Bronchial epithelial cell (primary cell): ENCODE data around the gene CYP26B1. TPM values are rescaled to one million over a fixed set of nuclear protein-coding genes. Genes with fewer than 3 reads are reported as not detected.
A peak's percentile ranks its signal among the peaks of the same experiment; 100 is the strongest.

ENCODE experiments used
- DNase-seq: peaks from one replicate; pipeline ENCODE4 v3.0.0-alpha.2; 2010; ENCODE audit warnings: low read depth
- FAIRE-seq: peaks from 2 replicates; lab custom pipeline; 2011; peaks lifted over from hg19 to GRCh38; lab: Jason Lieb, UNC
- H3K27me3 ChIP-seq: 2 replicates; pipeline ENCODE4 v1.5.1; 2011; ENCODE audit warnings: low read length; ENCODE audit not compliant: control insufficient read depth, insufficient read depth
- H3K36me3 ChIP-seq: 2 replicates; pipeline ENCODE4 v1.5.1; 2011; ENCODE audit warnings: low read length; ENCODE audit not compliant: control insufficient read depth, insufficient read depth
- H3K4me3 ChIP-seq: 2 replicates; pipeline ENCODE4 v1.5.1; 2011; ENCODE audit warnings: mild to moderate bottlenecking, low read depth, low read length, control low read depth
- total RNA-seq: library from RNA; depleted of rRNA; stranded (reverse); fragments of >200 nt; gene quantifications from 2 replicates; pipeline ENCODE4 v1.2.1, GENCODE V29; 2014
- TF ChIP-seq, protein P1 (sequence below): IDR thresholded peaks from 2 replicates; pipeline ENCODE4 v1.5.1; 2011; ENCODE audit warnings: mild to moderate bottlenecking, moderate library complexity, low read length, control low read depth, inconsistent platforms; ENCODE audit not compliant: insufficient read depth, severe bottlenecking

CYP26B1 gene
- total RNA-seq, 1 donor from 2014 or later, result 0.53 TPM

DNA sequence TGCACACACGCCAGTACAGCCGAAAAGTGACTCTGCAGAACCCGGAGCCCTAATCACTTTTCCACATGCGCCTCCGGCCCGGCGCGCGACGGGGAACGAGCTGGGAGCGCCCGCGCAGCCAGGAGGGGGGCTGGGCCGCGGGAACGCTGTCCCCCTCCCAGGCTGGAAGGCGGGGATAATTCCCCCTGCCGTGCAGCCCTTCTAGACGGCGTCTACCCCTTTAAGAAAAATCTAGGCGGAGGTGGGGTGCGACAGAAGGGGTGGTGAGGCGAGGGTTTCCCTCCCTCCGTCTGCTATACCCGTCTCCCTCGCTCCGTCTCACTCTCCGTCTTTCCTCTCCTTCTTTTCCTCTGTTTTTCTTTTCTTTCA lies 2.4 kb downstream of the CYP26B1 start:
- H3K27me3 ChIP-seq, result peaks cover 35% of the 10 kb centered on the region
- no peak for FAIRE-seq

DNA sequence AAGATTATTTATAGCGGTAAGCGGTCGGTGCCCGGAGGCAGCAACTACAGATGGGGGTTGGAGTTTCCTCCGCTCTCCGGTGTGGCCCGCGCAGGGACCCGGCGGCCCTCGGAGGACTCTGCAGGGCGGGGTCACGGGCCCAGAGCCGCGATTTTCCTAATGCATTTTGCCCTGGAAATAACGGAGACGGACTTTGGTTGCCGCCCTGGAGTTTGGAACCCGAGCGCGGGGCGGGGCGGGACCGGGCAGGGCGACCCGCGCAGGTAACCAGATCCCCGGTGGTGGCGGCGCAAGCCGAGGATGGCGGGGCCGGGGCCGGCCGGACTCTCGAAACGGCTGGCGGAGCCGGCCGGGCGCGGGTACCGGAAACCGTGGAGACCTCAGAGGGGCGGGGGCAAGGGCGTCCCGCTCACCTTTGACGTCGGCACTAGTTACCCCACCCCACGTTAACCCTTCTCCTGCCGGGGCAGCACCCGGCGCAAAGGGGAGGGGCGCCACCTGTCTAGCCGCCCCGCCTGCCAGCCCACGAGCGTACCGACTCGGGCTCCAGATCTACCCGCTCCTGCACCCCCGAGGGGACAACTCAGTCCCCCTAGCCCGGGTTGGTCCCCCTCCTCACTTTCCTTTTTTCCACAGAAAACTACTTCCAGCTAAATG lies 2.9 kb downstream of the CYP26B1 start:
- TF ChIP-seq, protein P1, sequence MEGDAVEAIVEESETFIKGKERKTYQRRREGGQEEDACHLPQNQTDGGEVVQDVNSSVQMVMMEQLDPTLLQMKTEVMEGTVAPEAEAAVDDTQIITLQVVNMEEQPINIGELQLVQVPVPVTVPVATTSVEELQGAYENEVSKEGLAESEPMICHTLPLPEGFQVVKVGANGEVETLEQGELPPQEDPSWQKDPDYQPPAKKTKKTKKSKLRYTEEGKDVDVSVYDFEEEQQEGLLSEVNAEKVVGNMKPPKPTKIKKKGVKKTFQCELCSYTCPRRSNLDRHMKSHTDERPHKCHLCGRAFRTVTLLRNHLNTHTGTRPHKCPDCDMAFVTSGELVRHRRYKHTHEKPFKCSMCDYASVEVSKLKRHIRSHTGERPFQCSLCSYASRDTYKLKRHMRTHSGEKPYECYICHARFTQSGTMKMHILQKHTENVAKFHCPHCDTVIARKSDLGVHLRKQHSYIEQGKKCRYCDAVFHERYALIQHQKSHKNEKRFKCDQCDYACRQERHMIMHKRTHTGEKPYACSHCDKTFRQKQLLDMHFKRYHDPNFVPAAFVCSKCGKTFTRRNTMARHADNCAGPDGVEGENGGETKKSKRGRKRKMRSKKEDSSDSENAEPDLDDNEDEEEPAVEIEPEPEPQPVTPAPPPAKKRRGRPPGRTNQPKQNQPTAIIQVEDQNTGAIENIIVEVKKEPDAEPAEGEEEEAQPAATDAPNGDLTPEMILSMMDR, result no peak
- no peak for FAIRE-seq
- Histone ChIP-seq H3K27me3 (peaks cover 32% of the 10 kb centered on the region), H3K4me3 (peak overlapping the region; percentile 35), H3K36me3 (no peaks in the 10 kb centered on the region)
- no peak for DNase-seq

More for the DNA sequence above, 2.4 kb downstream of the CYP26B1 start:
- no peak for DNase-seq
- no peaks in the 10 kb centered on the region for H3K36me3 ChIP-seq
- H3K4me3 ChIP-seq, result peak overlapping the region; percentile 35
- TF ChIP-seq, protein P1, result no peak

DNA sequence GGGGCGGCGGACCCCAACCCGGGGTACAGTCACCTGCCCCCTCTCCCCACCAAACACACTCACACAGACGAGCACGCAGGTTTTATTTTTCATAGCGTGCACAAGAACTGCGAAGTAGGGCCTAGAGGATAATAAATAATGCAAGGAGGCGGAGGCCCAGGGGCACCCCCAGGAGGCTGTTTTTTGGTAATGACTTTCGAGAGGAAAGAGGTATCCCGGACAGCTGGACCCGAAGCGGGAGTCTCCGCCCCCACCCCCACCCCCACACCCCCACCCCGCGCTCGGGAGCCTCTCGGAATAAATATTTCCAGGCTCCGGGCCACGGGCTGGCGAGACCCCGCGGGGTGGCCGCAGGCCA lies 3.4 kb downstream of the CYP26B1 start:
- DNase-seq (no peak), FAIRE-seq (no peak)
- peaks cover 32% of the 10 kb centered on the region for H3K27me3 ChIP-seq
- H3K4me3 ChIP-seq, result peak overlapping the region; percentile 35
- H3K36me3 ChIP-seq, result no peaks in the 10 kb centered on the region
- TF ChIP-seq, protein P1, result no peak

DNA sequence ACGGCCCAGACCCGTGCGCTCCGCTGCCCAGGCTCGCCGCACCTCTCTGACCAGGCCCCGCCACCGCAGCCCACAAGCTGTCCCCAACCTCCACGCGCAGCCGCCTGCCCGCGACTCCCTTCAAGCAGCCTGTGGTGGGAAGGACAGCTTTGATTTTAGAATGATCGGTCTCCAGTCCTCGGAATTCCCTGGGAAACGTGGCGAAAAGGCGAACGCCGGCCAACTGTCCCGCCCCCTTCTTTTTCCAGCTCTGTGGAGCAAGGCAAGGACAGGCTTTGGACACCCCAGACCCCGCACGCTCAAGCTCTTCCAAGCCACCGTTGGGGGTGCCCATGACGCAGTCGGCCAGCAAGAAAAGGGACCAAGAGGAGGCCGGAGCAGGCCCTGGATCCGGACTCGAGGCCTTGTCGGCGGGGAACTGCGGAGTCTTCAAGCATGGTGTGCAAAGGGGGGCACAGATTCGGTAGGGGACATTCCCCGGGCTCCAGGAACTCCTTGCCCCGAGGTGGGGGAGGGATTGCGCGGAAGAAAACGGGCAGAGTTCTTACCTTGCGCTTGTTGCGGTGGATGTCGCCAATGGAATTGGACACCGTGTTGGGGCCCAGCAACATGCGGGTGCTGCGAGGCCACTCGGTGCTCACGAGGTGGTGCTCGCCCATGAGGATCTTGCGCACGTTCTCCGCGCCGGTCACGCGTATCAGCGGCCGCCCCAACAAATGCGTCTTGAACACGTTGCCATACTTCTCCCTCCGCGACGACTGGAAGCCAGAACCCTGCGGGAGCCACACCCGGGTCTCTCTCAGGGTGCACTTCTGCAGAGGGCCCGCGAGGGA lies 4.0 kb downstream of the CYP26B1 start:
- TF ChIP-seq, protein P1, result no peak
- DNase-seq, result no peak

DNA sequence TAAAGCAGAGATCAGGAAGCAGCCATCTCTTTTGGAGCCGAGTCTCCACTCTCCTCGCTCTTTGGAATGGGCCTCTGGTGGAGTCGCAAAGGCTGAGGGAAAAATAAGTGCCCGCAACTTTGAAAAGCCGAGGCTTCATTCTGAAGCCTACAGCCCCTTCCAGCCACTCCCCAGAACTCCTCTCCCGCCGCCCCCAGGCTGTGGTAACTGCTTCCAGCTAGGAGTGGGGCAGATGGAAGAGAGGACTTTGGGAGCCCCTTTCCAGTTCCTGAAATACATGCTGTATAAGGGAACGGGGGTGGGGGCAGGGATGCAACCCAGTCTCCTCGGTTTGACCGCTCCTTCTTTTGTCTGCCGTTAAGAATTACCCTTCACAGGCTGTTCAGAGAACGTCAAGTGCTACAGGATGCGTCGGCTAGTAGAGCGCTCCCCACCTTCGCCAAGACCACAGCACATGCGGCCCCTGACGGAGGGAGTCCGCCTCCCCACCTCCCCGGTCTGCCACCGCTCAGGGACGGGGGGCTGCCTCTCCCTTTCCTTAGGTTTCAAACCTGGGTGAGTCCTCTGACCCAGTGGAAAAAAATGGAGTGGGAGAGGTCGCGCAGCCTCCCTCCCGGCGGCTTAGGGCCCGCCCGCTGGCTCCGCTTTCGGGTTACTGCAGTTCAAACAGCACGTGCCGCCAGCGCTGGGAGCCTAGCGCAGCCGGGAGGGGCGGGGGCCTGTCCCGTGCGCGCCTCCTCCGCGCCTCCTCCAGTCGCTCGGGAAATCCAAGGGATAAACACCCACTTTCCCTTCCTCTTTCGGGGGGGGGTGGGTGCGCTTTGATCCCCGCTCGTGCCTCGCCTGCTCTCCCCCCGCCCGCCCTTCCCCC lies 4.9 kb downstream of the CYP26B1 start:
- H3K4me3 ChIP-seq, result no peak overlapping the region
- no peak for FAIRE-seq
- DNase-seq, result no peak
- peaks cover 22% of the 10 kb centered on the region for H3K27me3 ChIP-seq
- TF ChIP-seq, protein P1, result no peak
- no peaks in the 10 kb centered on the region for H3K36me3 ChIP-seq

More for the DNA sequence above, 4.0 kb downstream of the CYP26B1 start:
- H3K27me3 ChIP-seq, result peaks cover 27% of the 10 kb centered on the region
- FAIRE-seq, result no peak
- H3K4me3 ChIP-seq, result no peak overlapping the region
- no peaks in the 10 kb centered on the region for H3K36me3 ChIP-seq
